SK-N-SH treated with all-trans-retinoic acid at 6 μM for 48 hours (cell line): ENCODE measurements around the gene FHOD1.

Source experiments
- ARNTL ChIP-seq: fragments of 450-650 bp; formaldehyde crosslinking; IDR thresholded peaks from 2 replicates; pipeline ENCODE4 v1.5.0; 2020; ENCODE audit warnings: low read depth, mild to moderate bottlenecking, moderate library complexity, borderline replicate concordance
- CREB5 ChIP-seq: fragments of 250-450 bp; sonication (Bioruptor Pico); IDR thresholded peaks from 2 replicates; pipeline ENCODE4 v1.5.1; 2020; ENCODE audit warnings: low read depth, mild to moderate bottlenecking, moderate library complexity
- CSRNP3 ChIP-seq: fragments of 250-450 bp; sonication (Bioruptor Pico); IDR thresholded peaks from 2 replicates; pipeline ENCODE4 v1.5.1; 2021; ENCODE audit warnings: mild to moderate bottlenecking, moderate library complexity
- OSR1 ChIP-seq: fragments of 250-450 bp; sonication (Bioruptor Pico); IDR thresholded peaks from 2 replicates; pipeline ENCODE4 v1.8.0; 2022; ENCODE audit warnings: moderate library complexity, mild to moderate bottlenecking, inconsistent platforms
- PATZ1 ChIP-seq: fragments of 250-450 bp; sonication (Bioruptor Pico); IDR thresholded peaks from 2 replicates; pipeline ENCODE4 v1.8.0; 2020; ENCODE audit warnings: mild to moderate bottlenecking, moderate library complexity, borderline replicate concordance
- RARB ChIP-seq: fragments of 250-450 bp; sonication (Bioruptor Pico); IDR thresholded peaks from 2 replicates; pipeline ENCODE4 v1.8.0; 2021; ENCODE audit warnings: mild to moderate bottlenecking, moderate library complexity
- SNAI2 ChIP-seq: fragments of 250-450 bp; sonication (Bioruptor Pico); IDR thresholded peaks from 2 replicates; pipeline ENCODE4 v1.5.0; 2020; ENCODE audit warnings: mild to moderate bottlenecking, moderate library complexity
- TOX ChIP-seq: fragments of 250-450 bp; sonication (Bioruptor Pico); IDR thresholded peaks from 2 replicates; pipeline ENCODE4 v1.8.0; 2021; ENCODE audit warnings: mild to moderate bottlenecking, moderate library complexity, borderline replicate concordance
- TSHZ2 ChIP-seq: fragments of 250-450 bp; sonication (Bioruptor Pico); IDR thresholded peaks from 2 replicates; pipeline ENCODE4 v1.5.0; 2020; ENCODE audit warnings: mild to moderate bottlenecking, moderate library complexity
- ZFP3 ChIP-seq: fragments of 250-450 bp; sonication (Bioruptor Pico); IDR thresholded peaks from 2 replicates; pipeline ENCODE4 v1.5.0; 2020; ENCODE audit warnings: mild to moderate bottlenecking, moderate library complexity
- ZNF565 ChIP-seq: fragments of 450-650 bp; formaldehyde crosslinking; conservative IDR thresholded peaks from 2 replicates; pipeline ENCODE4 v1.5.0; 2020; ENCODE audit warnings: low read depth, mild to moderate bottlenecking, moderate library complexity
- ZNF70 ChIP-seq: fragments of 450-650 bp; formaldehyde crosslinking; IDR thresholded peaks from 2 replicates; pipeline ENCODE4 v1.5.0; 2020; ENCODE audit warnings: mild to moderate bottlenecking, moderate library complexity
- ZNF8 ChIP-seq: fragments of 450-650 bp; formaldehyde crosslinking; IDR thresholded peaks from 2 replicates; pipeline ENCODE4 v1.5.0; 2020; ENCODE audit warnings: mild to moderate bottlenecking, moderate library complexity

- TF ChIP-seq SNAI2 (CRISPR knock-in tag) (no peak), CSRNP3 (CRISPR knock-in tag) (no peak), TOX (CRISPR knock-in tag) (no peak), CREB5 (CRISPR knock-in tag) (no peak), PATZ1 (no peak), TSHZ2 (CRISPR knock-in tag) (no peak), ARNTL (CRISPR knock-in tag) (no peak), ZFP3 (CRISPR knock-in tag) (no peak), RARB (CRISPR knock-in tag) (no peak), ZNF565 (CRISPR knock-in tag) (no peak), OSR1 (CRISPR knock-in tag) (no peak), ZNF8 (CRISPR knock-in tag) (no peak), ZNF70 (CRISPR knock-in tag) (no peak)
Measured at GRCh38 chr16:67202426-67202825, 44.9 kb downstream of the FHOD1 start.
